ENCODE data around the gene LTA. TPM values are rescaled to one million over a fixed set of nuclear protein-coding genes. Genes with fewer than 3 reads are reported as not detected.
A peak's percentile ranks its signal among the peaks of the same experiment; 100 is the strongest.

LTA gene
- total and polyA plus RNA-seq, 7 donors = 0.05 to 0.10 TPM; not detected in 5

GRCh38 chr6:31614684-31615578 lies 42.8 kb downstream of the LTA start, which contains the start of gene AIF1:
TSS of gene AIF1 (plus strand) at chr6:31615234. CDS start at chr6:31615330, 96 bp downstream.
- TF ChIP-seq, protein P1, sequence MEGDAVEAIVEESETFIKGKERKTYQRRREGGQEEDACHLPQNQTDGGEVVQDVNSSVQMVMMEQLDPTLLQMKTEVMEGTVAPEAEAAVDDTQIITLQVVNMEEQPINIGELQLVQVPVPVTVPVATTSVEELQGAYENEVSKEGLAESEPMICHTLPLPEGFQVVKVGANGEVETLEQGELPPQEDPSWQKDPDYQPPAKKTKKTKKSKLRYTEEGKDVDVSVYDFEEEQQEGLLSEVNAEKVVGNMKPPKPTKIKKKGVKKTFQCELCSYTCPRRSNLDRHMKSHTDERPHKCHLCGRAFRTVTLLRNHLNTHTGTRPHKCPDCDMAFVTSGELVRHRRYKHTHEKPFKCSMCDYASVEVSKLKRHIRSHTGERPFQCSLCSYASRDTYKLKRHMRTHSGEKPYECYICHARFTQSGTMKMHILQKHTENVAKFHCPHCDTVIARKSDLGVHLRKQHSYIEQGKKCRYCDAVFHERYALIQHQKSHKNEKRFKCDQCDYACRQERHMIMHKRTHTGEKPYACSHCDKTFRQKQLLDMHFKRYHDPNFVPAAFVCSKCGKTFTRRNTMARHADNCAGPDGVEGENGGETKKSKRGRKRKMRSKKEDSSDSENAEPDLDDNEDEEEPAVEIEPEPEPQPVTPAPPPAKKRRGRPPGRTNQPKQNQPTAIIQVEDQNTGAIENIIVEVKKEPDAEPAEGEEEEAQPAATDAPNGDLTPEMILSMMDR (IDR thresholded peaks at IDR 0.05) = no peak
- intact Hi-C loops (cut with DNase I) = loop anchor here in 1 of 2 donors (5.0 kb wide), 1 partner anchor 68 kb away; the partner anchor contains the start of genes ATP6V1G2 and NFKBIL1
- Histone ChIP-seq H3K4me3 (peak within 1 kb of the TSS; percentile 32), H3K36me3 (ENCODE audit: insufficient read depth in 1 of 2, low read depth in 1 of 2) (no peaks in the 10 kb centered on the region), H3K27me3 (ENCODE audit: insufficient read depth in 3 of 3, low read length in 2 of 3) (no peaks in the 10 kb centered on the region), H3K9me3 (no peaks in the 10 kb centered on the region), H3K27ac (no peak within 1 kb of the TSS), H3K4me1 (no peaks in the 10 kb centered on the region)
- DNase-seq = no peak
- no peak for ATAC-seq
- WGBS, 3 donors = 59 to 74% (median 59%) methylated on average over 6 of the region's 6 CpGs

GRCh38 chr6:31615748-31616147 lies 43.7 kb downstream of the LTA start:
- TF ChIP-seq, protein P1 (IDR thresholded peaks at IDR 0.05) = no peak
- no peak for ATAC-seq
- Histone ChIP-seq H3K4me3 (peak overlapping the region; percentile 32), H3K36me3 (ENCODE audit: insufficient read depth in 1 of 2, low read depth in 1 of 2) (no peaks in the 10 kb centered on the region), H3K9me3 (no peaks in the 10 kb centered on the region), H3K27ac (no peak overlapping the region), H3K27me3 (ENCODE audit: insufficient read depth in 3 of 3, low read length in 2 of 3) (no peaks in the 10 kb centered on the region), H3K4me1 (no peaks in the 10 kb centered on the region)
- no peak for DNase-seq
- intact Hi-C loops (cut with DNase I) = loop anchor here in 1 of 2 donors (5.0 kb wide), 1 partner anchor 68 kb away; the partner anchor contains the start of genes ATP6V1G2 and NFKBIL1
- WGBS, 3 donors = 58 to 60% (median 60%) methylated on average over 7 of the region's 7 CpGs

DNA sequence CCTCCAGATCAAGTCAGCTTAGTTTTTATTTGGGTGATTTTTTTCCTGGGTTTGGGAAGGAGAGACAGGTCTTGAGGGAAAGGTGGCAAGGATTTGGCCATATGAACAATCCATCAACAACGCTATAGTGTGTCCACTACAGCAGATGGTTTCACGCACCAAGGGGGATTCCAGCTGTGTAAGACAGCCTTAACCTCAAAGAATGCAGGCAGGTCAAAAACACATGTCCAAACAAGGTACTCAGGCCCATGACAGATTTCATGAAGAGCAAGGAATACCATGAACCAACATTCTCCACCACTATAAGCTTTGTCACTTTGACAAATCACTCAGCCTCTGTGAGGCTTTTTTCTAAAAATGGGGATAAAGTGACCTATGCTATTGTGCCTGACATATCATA lies 44.9 kb downstream of the LTA start:
- DNase-seq = no peak
- intact Hi-C loops (cut with DNase I) = loop anchor here in 1 of 2 donors (5.0 kb wide), 1 partner anchor 70 kb away; the partner anchor contains the start of genes ATP6V1G2 and NFKBIL1
- H3K27me3 ChIP-seq (ENCODE audit: insufficient read depth in 3 of 3, low read length in 2 of 3) = no peaks in the 10 kb centered on the region
- TF ChIP-seq, protein P1 (IDR thresholded peaks at IDR 0.05) = no peak
- peaks cover 2 to 3% of the 10 kb centered on the region in 2 donors for H3K36me3 ChIP-seq (ENCODE audit: insufficient read depth in 1 of 2, low read depth in 1 of 2)
- ATAC-seq = no peak
- H3K9me3 ChIP-seq = no peaks in the 10 kb centered on the region
- peaks cover 7% of the 10 kb centered on the region for H3K4me1 ChIP-seq
- no peak overlapping the region for H3K27ac ChIP-seq
- 74 to 78% (median 74%) methylated on average over 2 of the region's 2 CpGs for WGBS, 3 donors
- no peak overlapping the region for H3K4me3 ChIP-seq

DNA sequence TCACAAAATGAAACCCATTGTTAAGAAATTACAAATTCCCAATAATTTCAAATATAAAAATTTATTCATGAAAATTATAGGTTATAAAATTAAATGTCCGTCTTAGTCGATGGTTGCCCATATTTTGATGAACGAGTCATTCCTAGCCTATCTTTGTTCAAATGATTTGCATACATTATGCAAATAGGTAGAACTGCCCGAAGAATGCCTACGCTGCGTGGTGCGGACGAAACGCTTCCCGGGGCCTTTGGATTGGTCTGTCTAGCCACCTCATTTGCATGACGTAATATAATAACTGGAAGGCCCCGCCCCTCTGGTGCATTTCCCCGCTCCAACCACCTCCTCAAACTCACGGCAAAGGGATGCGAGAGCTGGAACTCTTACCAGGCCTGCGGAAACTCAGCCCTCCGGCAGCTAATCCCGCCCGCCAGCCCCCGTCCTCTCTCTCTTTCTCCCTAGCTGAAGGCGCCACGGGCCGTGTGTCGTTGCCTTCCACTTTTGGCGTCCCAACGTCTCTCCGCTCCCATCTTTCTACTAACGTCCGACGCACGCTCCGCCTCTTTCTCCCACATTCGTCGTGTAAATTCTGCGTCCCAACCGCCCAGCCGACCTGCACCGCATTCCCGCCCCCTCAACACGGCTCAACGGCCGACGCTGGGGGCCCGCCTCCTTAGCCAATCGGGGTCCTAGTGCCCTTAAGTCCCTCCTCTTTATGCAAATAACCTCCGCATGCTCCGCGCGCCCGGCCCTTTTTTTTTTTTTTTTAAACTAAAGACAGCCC lies 47.9 kb downstream of the LTA start:
- intact Hi-C loops (cut with DNase I) = loop anchor here in 1 of 2 donors (2.0 to 5.0 kb wide), 2 partner anchors 33 to 73 kb away; partner anchors contain the start of genes ATP6V1G2, BAG6 and NFKBIL1
- TF ChIP-seq, protein P1 (IDR thresholded peaks at IDR 0.05) = no peak

More for the DNA sequence above, 47.9 kb downstream of the LTA start:
- peak; percentile 88 to 94 (median 90) for ATAC-seq
- Histone ChIP-seq H3K9me3 (no peaks in the 10 kb centered on the region), H3K27ac (peak overlapping the region; percentile 96), H3K27me3 (ENCODE audit: insufficient read depth in 3 of 3, low read length in 2 of 3) (no peaks in the 10 kb centered on the region), H3K36me3 (ENCODE audit: insufficient read depth in 1 of 2, low read depth in 1 of 2) (peaks cover 7 to 31% of the 10 kb centered on the region in 2 donors), H3K4me1 (peaks cover 16% of the 10 kb centered on the region), H3K4me3 (peak overlapping the region; percentile 88)
- 0 to 1% (median 1%) methylated on average over 50 of the region's 50 CpGs for WGBS, 3 donors
- peak; percentile 97 to 99 for DNase-seq

Measured in psoas muscle (tissue), 8 donors.